GM12878 (cell line): ENCODE results near the gene H1-8.

Experiments
- CREB1 ChIP-seq: IDR thresholded peaks from 2 replicates; pipeline ENCODE4 v1.6.1; 2012; ENCODE audit warnings: low read depth, mild to moderate bottlenecking, inconsistent platforms
- EED ChIP-seq: sonication (generic); IDR thresholded peaks from 2 replicates; pipeline ENCODE4 v1.6.1; 2016; ENCODE audit warnings: antibody characterized with exemption, low read depth
- EP300 ChIP-seq, 2 experiments: fragments of 150-350 bp in 1 of 2; IDR thresholded peaks; 2 replicates each; pipeline ENCODE4 v1.6.1; 2011 to 2012; ENCODE audit warnings: low read depth in 2 of 2, low read length in 2 of 2, borderline replicate concordance in 1 of 2, improper control_type of control experiment in 1 of 2, inconsistent platforms in 1 of 2; ENCODE audit not compliant: control insufficient read depth in 1 of 2
- EZH2 ChIP-seq: IDR thresholded peaks from 2 replicates; pipeline ENCODE4 v1.6.1; 2012; ENCODE audit warnings: low read depth, mild to moderate bottlenecking, control low read depth, inconsistent platforms, low read length, borderline replicate concordance; ENCODE audit not compliant: control insufficient read depth
- HDGF ChIP-seq: fragments of 450-650 bp; IDR thresholded peaks from 2 replicates; pipeline ENCODE4 v1.6.1; 2016; ENCODE audit warnings: antibody characterized with exemption
- POLR2A ChIP-seq: IDR thresholded peaks from 2 replicates; pipeline ENCODE4 v1.6.1; 2011; ENCODE audit warnings: low read depth, mild to moderate bottlenecking, low read length
- POLR2AphosphoS5 ChIP-seq: IDR thresholded peaks from 2 replicates; pipeline ENCODE4 v1.6.1; 2011; ENCODE audit warnings: mild to moderate bottlenecking, low read length, inconsistent platforms
- RCOR1 ChIP-seq: conservative IDR thresholded peaks from 2 replicates; pipeline ENCODE4 v1.6.1; 2012; ENCODE audit warnings: low read depth, low read length, improper control_type of control experiment
- SMC3 ChIP-seq: IDR thresholded peaks from 2 replicates; pipeline ENCODE4 v1.6.1; 2011; ENCODE audit warnings: low read length, improper control_type of control experiment, borderline replicate concordance
- TF ChIP-seq, protein P1 (sequence below), 3 experiments: IDR thresholded peaks in 2 of 3; conservative IDR thresholded peaks in 1 of 3; 2 replicates each; pipeline ENCODE4 v1.5.1; 2011; ENCODE audit warnings: low read depth in 3 of 3, low read length in 3 of 3, mild to moderate bottlenecking in 3 of 3, control low read depth in 2 of 3, moderate library complexity in 2 of 3, inconsistent platforms in 1 of 3, mixed read lengths in 1 of 3; ENCODE audit not compliant: control insufficient read depth in 2 of 3, insufficient read depth in 1 of 3; ENCODE audit errors: extremely low read depth in 1 of 3
- TF ChIP-seq, protein P2 (sequence below): fragments of 450-650 bp; IDR thresholded peaks from 2 replicates; pipeline ENCODE4 v1.6.1; 2016; ENCODE audit warnings: mild to moderate bottlenecking

DNA sequence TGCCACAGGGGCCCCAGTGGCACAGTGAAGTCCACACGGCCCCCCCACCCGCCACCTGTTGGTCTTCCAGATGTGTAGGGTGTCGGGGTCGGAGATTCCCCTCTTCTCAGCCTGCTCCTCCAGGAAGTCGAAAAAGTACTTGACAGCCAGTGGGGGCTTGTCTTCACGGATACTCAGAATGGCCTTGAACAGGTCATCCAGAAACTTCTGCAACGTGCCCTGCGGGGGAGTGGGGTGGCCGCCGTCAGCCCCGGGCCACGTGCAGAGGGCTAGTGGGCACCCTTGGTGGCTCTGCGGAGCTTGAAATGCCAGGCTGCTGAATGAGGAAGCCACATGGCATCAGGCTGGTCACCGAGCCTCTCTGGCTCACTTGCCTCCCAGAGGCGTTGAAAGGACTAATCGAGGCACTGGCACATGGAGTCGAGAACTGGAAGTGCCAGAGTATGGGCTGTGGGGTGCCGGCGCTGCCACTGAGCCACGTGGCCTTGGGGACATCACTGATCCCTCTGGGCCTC, 16.6 kb downstream of the H1-8 start:
- TF ChIP-seq CREB1 (no peak), EZH2 (no peak), POLR2A (no peak), POLR2AphosphoS5 (no peak), SMC3 (no peak), HDGF (no peak), RCOR1 (no peak), EED (no peak), EP300 (IDR thresholded peaks at IDR 0.05; ENCODE audit: borderline replicate concordance in 1 of 2, control insufficient read depth in 1 of 2, low read depth in 2 of 2, low read length in 2 of 2) (no peak)
- TF ChIP-seq, protein P1, sequence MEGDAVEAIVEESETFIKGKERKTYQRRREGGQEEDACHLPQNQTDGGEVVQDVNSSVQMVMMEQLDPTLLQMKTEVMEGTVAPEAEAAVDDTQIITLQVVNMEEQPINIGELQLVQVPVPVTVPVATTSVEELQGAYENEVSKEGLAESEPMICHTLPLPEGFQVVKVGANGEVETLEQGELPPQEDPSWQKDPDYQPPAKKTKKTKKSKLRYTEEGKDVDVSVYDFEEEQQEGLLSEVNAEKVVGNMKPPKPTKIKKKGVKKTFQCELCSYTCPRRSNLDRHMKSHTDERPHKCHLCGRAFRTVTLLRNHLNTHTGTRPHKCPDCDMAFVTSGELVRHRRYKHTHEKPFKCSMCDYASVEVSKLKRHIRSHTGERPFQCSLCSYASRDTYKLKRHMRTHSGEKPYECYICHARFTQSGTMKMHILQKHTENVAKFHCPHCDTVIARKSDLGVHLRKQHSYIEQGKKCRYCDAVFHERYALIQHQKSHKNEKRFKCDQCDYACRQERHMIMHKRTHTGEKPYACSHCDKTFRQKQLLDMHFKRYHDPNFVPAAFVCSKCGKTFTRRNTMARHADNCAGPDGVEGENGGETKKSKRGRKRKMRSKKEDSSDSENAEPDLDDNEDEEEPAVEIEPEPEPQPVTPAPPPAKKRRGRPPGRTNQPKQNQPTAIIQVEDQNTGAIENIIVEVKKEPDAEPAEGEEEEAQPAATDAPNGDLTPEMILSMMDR (IDR thresholded peaks at IDR 0.05 in 2 of 3, conservative IDR thresholded peaks at IDR 0.05 in 1 of 3; ENCODE audit: control insufficient read depth in 2 of 3, extremely low read depth in 1 of 3, insufficient read depth in 1 of 3, low read depth in 3 of 3, low read length in 3 of 3): no peak
- TF ChIP-seq, protein P2, sequence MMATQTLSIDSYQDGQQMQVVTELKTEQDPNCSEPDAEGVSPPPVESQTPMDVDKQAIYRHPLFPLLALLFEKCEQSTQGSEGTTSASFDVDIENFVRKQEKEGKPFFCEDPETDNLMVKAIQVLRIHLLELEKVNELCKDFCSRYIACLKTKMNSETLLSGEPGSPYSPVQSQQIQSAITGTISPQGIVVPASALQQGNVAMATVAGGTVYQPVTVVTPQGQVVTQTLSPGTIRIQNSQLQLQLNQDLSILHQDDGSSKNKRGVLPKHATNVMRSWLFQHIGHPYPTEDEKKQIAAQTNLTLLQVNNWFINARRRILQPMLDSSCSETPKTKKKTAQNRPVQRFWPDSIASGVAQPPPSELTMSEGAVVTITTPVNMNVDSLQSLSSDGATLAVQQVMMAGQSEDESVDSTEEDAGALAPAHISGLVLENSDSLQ: no peak
